Smooth muscle cell of the brain vasculature (primary cell): ENCODE data around the gene ADAD2.
A peak's percentile ranks its signal among the peaks of the same experiment; 100 is the strongest.
"Not testable (repeated sequence)": the region's sequence is repeated elsewhere in the genome, so short reads cannot be mapped to it uniquely, and the experiment has no call there.

Source experiments
- DNase-seq: peaks from one replicate; pipeline ENCODE4 v3.0.0-alpha.2; 2012; ENCODE audit warnings: low read depth, low spot score

Gene ADAD2

GRCh38 chr16:84195201-84196093 lies 4.5 kb downstream of the ADAD2 start:
- no peak for DNase-seq

GRCh38 chr16:84196101-84196500 lies 5.1 kb downstream of the ADAD2 start:
- DNase-seq: no peak

- DNase-seq: no peak
Measured at GRCh38 chr16:84196727-84197394, 5.9 kb downstream of the ADAD2 start.

- no peak for DNase-seq
Measured at GRCh38 chr16:84197466-84198128, 6.6 kb downstream of the ADAD2 start.

GRCh38 chr16:84198401-84198800 lies 7.4 kb downstream of the ADAD2 start:
- peak; percentile 36 for DNase-seq

GRCh38 chr16:84199097-84199496 lies 8.1 kb downstream of the ADAD2 start:
- no peak for DNase-seq

GRCh38 chr16:84199861-84200260 lies 8.9 kb downstream of the ADAD2 start:
- no peak for DNase-seq

GRCh38 chr16:84204551-84204950 lies 13.6 kb downstream of the ADAD2 start:
- DNase-seq: not testable (repeated sequence)

GRCh38 chr16:84205123-84205522 lies 14.2 kb downstream of the ADAD2 start:
- DNase-seq: not testable (repeated sequence)

- DNase-seq: no peak
Measured at GRCh38 chr16:84205976-84206691, 15.2 kb downstream of the ADAD2 start.

GRCh38 chr16:84207251-84207650 lies 16.3 kb downstream of the ADAD2 start:
- DNase-seq: no peak

- no peak for DNase-seq
Measured at GRCh38 chr16:84207879-84208278, 16.9 kb downstream of the ADAD2 start.

GRCh38 chr16:84209989-84210388 lies 19.0 kb downstream of the ADAD2 start:
- DNase-seq: no peak

GRCh38 chr16:84212154-84212553 lies 21.2 kb downstream of the ADAD2 start:
- DNase-seq: no peak

- no peak for DNase-seq
Measured at GRCh38 chr16:84212631-84213030, 21.7 kb downstream of the ADAD2 start.

- no peak for DNase-seq
Measured at GRCh38 chr16:84214451-84215066, 23.6 kb downstream of the ADAD2 start.

- no peak for DNase-seq
Measured at GRCh38 chr16:84215531-84215930, 24.6 kb downstream of the ADAD2 start.

GRCh38 chr16:84216144-84216543 lies 25.2 kb downstream of the ADAD2 start:
- not testable (repeated sequence) for DNase-seq

- no peak for DNase-seq
Measured at GRCh38 chr16:84218176-84218823, 27.3 kb downstream of the ADAD2 start.

- no peak for DNase-seq
Measured at GRCh38 chr16:84218956-84219355, 28.0 kb downstream of the ADAD2 start.

- DNase-seq: no peak
Measured at GRCh38 chr16:84220851-84221250, 29.9 kb downstream of the ADAD2 start.
